Endothelial cell of umbilical vein (primary cell): ENCODE results near the gene TLCD4. TPM values are rescaled to one million over a fixed set of nuclear protein-coding genes. Genes with fewer than 3 reads are reported as not detected.

ENCODE experiments used
- BruUV-seq: library from RNA; stranded (reverse); fragments of 400-500 nt; replicated peaks from 2 replicates; lab custom pipeline; 2021; lab: Mats Ljungman, UMichigan
- CTCF ChIA-PET: fragments of 300-600, 350-600 bp; sonication (Branson Sonifier 250); formaldehyde crosslinking; loops from one replicate; lab custom pipeline; 2021; ENCODE audit warnings: antibody characterized with exemption, inconsistent platforms; lab: Charles Lee
- POLR2A ChIA-PET: fragments of 300-600, 350-600 bp; sonication (Branson Sonifier 250); formaldehyde crosslinking; loops from one replicate; lab custom pipeline; 2021; ENCODE audit warnings: antibody characterized with exemption, inconsistent platforms; lab: Charles Lee
- DNase-seq: peaks from one replicate; pipeline ENCODE4 v3.0.0-alpha.2; 2011; ENCODE audit warnings: low read depth, low spot score
- FAIRE-seq: peaks from 2 replicates; lab custom pipeline; 2011; peaks lifted over from hg19 to GRCh38; lab: Jason Lieb, UNC
- H2AFZ ChIP-seq: 2 replicates; pipeline ENCODE4 v1.6.0; 2012; ENCODE audit warnings: low read depth, low read length, control low read depth, inconsistent platforms
- H3K27ac ChIP-seq: 2 replicates; pipeline ENCODE4 v1.5.1; 2011; ENCODE audit warnings: low read depth, mild to moderate bottlenecking, control low read depth, low read length, moderate library complexity; ENCODE audit not compliant: insufficient read depth
- H3K27me3 ChIP-seq, 2 experiments: 2 replicates each; pipeline versions ENCODE4 v1.6.0 to v1.6.1; 2011; ENCODE audit warnings: low read length in 2 of 2, mixed read lengths in 1 of 2; ENCODE audit not compliant: control insufficient read depth in 2 of 2, insufficient read depth in 2 of 2
- H3K36me3 ChIP-seq, 2 experiments: 2 replicates in 1 of 2; 3 replicates in 1 of 2; pipeline ENCODE4 v1.5.1; 2011; ENCODE audit warnings: low read length in 2 of 2, mild to moderate bottlenecking in 1 of 2, moderate library complexity in 1 of 2; ENCODE audit not compliant: control insufficient read depth in 2 of 2, insufficient read depth in 2 of 2; ENCODE audit errors: extremely low read depth in 1 of 2
- H3K4me1 ChIP-seq: 3 replicates; pipeline ENCODE4 v1.5.1; 2011; ENCODE audit warnings: mild to moderate bottlenecking, low read length; ENCODE audit not compliant: control insufficient read depth, insufficient read depth; ENCODE audit errors: extremely low read depth
- H3K4me2 ChIP-seq: 2 replicates; pipeline ENCODE4 v1.6.1; 2011; ENCODE audit warnings: low read length, control low read depth, mixed read lengths; ENCODE audit not compliant: insufficient read depth
- H3K4me3 ChIP-seq, 3 experiments: fragments of 200-600 bp in 1 of 3; sonication (generic), shearing (Covaris generic) in 1 of 3; replicated peaks in 1 of 3; 2 replicates each; pipeline ENCODE4 v1.5.1; 2011 to 2016; ENCODE audit warnings: control low read depth in 3 of 3, low read length in 3 of 3, mild to moderate bottlenecking in 2 of 3, inconsistent platforms in 1 of 3, low read depth in 1 of 3, moderate library complexity in 1 of 3; ENCODE audit not compliant: insufficient read depth in 1 of 3
- H3K79me2 ChIP-seq: 2 replicates; pipeline ENCODE4 v1.6.0; 2012; ENCODE audit warnings: low read length, inconsistent platforms; ENCODE audit not compliant: control insufficient read depth, insufficient read depth
- H3K9ac ChIP-seq: replicated peaks from 2 replicates; pipeline ENCODE3; 2011; ENCODE audit warnings: low read length, control low read depth; ENCODE audit not compliant: insufficient read depth; ENCODE audit errors: extremely low read depth
- H3K9me1 ChIP-seq: replicated peaks from 3 replicates; pipeline ENCODE4 v1.6.0; 2011; ENCODE audit warnings: mild to moderate bottlenecking, low read length; ENCODE audit not compliant: control insufficient read depth, insufficient read depth; ENCODE audit errors: extremely low read depth
- H3K9me3 ChIP-seq: replicated peaks from 2 replicates; pipeline ENCODE4 v1.5.1; 2012; ENCODE audit warnings: low read length, inconsistent platforms; ENCODE audit not compliant: control insufficient read depth, insufficient read depth
- H4K20me1 ChIP-seq: replicated peaks from 2 replicates; pipeline ENCODE3; 2011; ENCODE audit warnings: mild to moderate bottlenecking, low read length; ENCODE audit not compliant: control insufficient read depth, insufficient read depth; ENCODE audit errors: extremely low read depth
- CTCF ChIP-seq, 2 donors: IDR thresholded peaks; 1 replicate in 1 of 2; 2 replicates in 1 of 2; pipeline ENCODE4 v1.5.1; 2011; ENCODE audit warnings: low read length in 2 of 2, mild to moderate bottlenecking in 2 of 2, moderate library complexity in 2 of 2, control low read depth in 1 of 2, inconsistent platforms in 1 of 2, low read depth in 1 of 2; ENCODE audit not compliant: insufficient read depth in 1 of 2; ENCODE audit errors: extremely low read depth in 1 of 2
- EZH2 ChIP-seq: IDR thresholded peaks from 2 replicates; pipeline ENCODE4 v1.6.1; 2012; ENCODE audit warnings: borderline replicate concordance, low read depth, mild to moderate bottlenecking, moderate library complexity, low read length, inconsistent platforms; ENCODE audit not compliant: severe bottlenecking
- FOS ChIP-seq: IDR thresholded peaks from 2 replicates; pipeline ENCODE4 v1.6.1; 2011; ENCODE audit warnings: mild to moderate bottlenecking, low read length, moderate library complexity, borderline replicate concordance; ENCODE audit not compliant: insufficient read depth
- GATA2 ChIP-seq: IDR thresholded peaks from 2 replicates; pipeline ENCODE4 v1.7.0; 2011; ENCODE audit warnings: low read depth, mild to moderate bottlenecking, moderate library complexity, mixed read lengths, low read length; ENCODE audit not compliant: insufficient read length, insufficient read depth
- JUN ChIP-seq: IDR thresholded peaks from 2 replicates; pipeline ENCODE4 v1.6.1; 2011; ENCODE audit warnings: borderline replicate concordance, low read depth; ENCODE audit not compliant: insufficient read length, insufficient read depth
- MAX ChIP-seq: IDR thresholded peaks from 2 replicates; pipeline ENCODE4 v1.6.1; 2011; ENCODE audit not compliant: insufficient read depth, insufficient read length
- MYC ChIP-seq: IDR thresholded peaks from one replicate; pipeline ENCODE4 v1.6.1; 2011; ENCODE audit warnings: mild to moderate bottlenecking, low read depth, low read length
- POLR2A ChIP-seq: IDR thresholded peaks from 2 replicates; pipeline ENCODE4 v1.6.1; 2012; ENCODE audit warnings: low read depth, mild to moderate bottlenecking, control low read depth, low read length
- POLR2AphosphoS5 ChIP-seq: IDR thresholded peaks from 2 replicates; pipeline ENCODE4 v1.6.1; 2012; ENCODE audit warnings: low read depth, mild to moderate bottlenecking, control low read depth, low read length, moderate library complexity; ENCODE audit not compliant: insufficient read depth
- dilution Hi-C: fragments of 300-500 bp; cut with MboI; formaldehyde crosslinking; loops from one replicate; pipeline ENCODE4 v1.15.0; 2019; ENCODE audit warnings: low sequenced_read_pairs; ENCODE audit not compliant: extremely low pct_ligation_motif_present
- intact Hi-C: fragments of 100-400 bp; cut with micrococcal nuclease; formaldehyde crosslinking; loops from one replicate; pipeline ENCODE4 v1.10.0; 2022
- polyA plus RNA-seq, 4 experiments: library from polyadenylated mRNA; depleted of rRNA in 3 of 4; stranded (reverse) in 3 of 4; unstranded in 1 of 4; fragments of >200 nt; gene quantifications; 2 replicates each; pipeline versions ENCODE4 v1.2.1 to v1.2.3, GENCODE V29; 2011 to 2012; ENCODE audit warnings: missing spikeins in 1 of 4
- total RNA-seq: library from RNA; stranded (reverse); gene quantifications from 2 replicates; pipeline ENCODE4 v1.2.3, GENCODE V29; 2021

Gene TLCD4
- total and polyA plus RNA-seq, 2 donors (not counting 3 experiments of a cell fraction or from before 2014, with no cell fraction given) = 0.11 to 0.51 TPM

GRCh38 chr1:95133687-95134086, 16.5 kb downstream of the TLCD4 start:
- dilution Hi-C loops = no loop called here

More at GRCh38 chr1:95133687-95134086, 16.5 kb downstream of the TLCD4 start:
- Histone ChIP-seq H2AFZ (no peak overlapping the region), H4K20me1 (no peaks in the 10 kb centered on the region), H3K79me2 (no peaks in the 10 kb centered on the region), H3K9ac (no peak overlapping the region), H3K4me1 (no peaks in the 10 kb centered on the region), H3K27ac (no peak overlapping the region), H3K9me3 (no peaks in the 10 kb centered on the region), H3K4me2 (no peak overlapping the region), H3K27me3 (peaks cover 3 to 5% of the 10 kb centered on the region in 2 experiments), H3K9me1 (no peaks in the 10 kb centered on the region), H3K36me3 (no peaks in the 10 kb centered on the region), H3K4me3 (no peak overlapping the region)
- intact Hi-C loops = no loop called here
- FAIRE-seq (no peak), DNase-seq (no peak)
- ChIA-PET POLR2A (no interaction called here), CTCF (no interaction called here)
- no TSS peak for BruUV-seq
- TF ChIP-seq EZH2 = no peak
- TF ChIP-seq POLR2AphosphoS5 = no peak
- no peak for TF ChIP-seq JUN
- TF ChIP-seq GATA2 = no peak
- no peak for TF ChIP-seq MYC
- TF ChIP-seq POLR2A = no peak
- no peak for TF ChIP-seq FOS
- TF ChIP-seq MAX = no peak
- TF ChIP-seq CTCF (IDR thresholded peaks at IDR 0.05; ENCODE audit: extremely low read depth in 1 of 2, insufficient read depth in 1 of 2, low read depth in 1 of 2, low read length in 2 of 2) = no peak
